Esophagus squamous epithelium (tissue), 5 donors: ENCODE measurements around the gene SMIM10. TPM values are rescaled to one million over a fixed set of nuclear protein-coding genes. Genes with fewer than 3 reads are reported as not detected.
"Not testable (repeated sequence)": the region's sequence is repeated elsewhere in the genome, so short reads cannot be mapped to it uniquely, and the experiment has no call there.

Experiments used
- DNase-seq: peaks from one replicate; lab custom pipeline; 2025; lab: John Stamatoyannopoulos, UW
- H3K27ac ChIP-seq, 4 donors: fragments of 200-600 bp; sonication (generic); one replicate each; pipeline ENCODE4 v1.5.1; 2016 to 2019; ENCODE audit warnings: mild to moderate bottlenecking in 1 of 4
- H3K27me3 ChIP-seq, 4 donors: fragments of 200-600 bp; sonication (generic); 1 replicate in 3 of 4; 2 replicates in 1 of 4; pipeline versions ENCODE4 v1.5.1 to v1.6.0; 2017 to 2021; ENCODE audit warnings: antibody characterized with exemption in 1 of 4
- H3K36me3 ChIP-seq, 3 donors: fragments of 200-600 bp; sonication (generic); one replicate each; pipeline ENCODE4 v1.5.1; 2016 to 2019
- H3K4me1 ChIP-seq, 3 donors: fragments of 200-600 bp; sonication (generic); one replicate each; pipeline ENCODE4 v1.5.1; 2017 to 2019
- H3K4me3 ChIP-seq, 4 donors: fragments of 200-600 bp; sonication (generic); 1 replicate in 3 of 4; 2 replicates in 1 of 4; pipeline ENCODE4 v1.5.1; 2016 to 2019; ENCODE audit warnings: mild to moderate bottlenecking in 2 of 4, moderate library complexity in 1 of 4
- H3K9me3 ChIP-seq, 3 donors: fragments of 200-600 bp; sonication (generic); one replicate each; pipeline ENCODE4 v1.5.1; 2016 to 2019
- POLR2A ChIP-seq, 4 donors: fragments of 450-650 bp; IDR thresholded peaks; one replicate each; pipeline ENCODE4 v1.6.1; 2017; ENCODE audit warnings: antibody characterized with exemption in 4 of 4, mild to moderate bottlenecking in 4 of 4, moderate library complexity in 3 of 4
- WGBS, 2 donors: methylation state at CpG; one replicate each; pipeline ENCODE4 v1.1.5; 2018; 5-methylcytosine and 5-hydroxymethylcytosine counted together
- intact Hi-C: fragments of 100-400 bp; cut with DNase I; formaldehyde crosslinking; loops from one replicate; pipeline ENCODE4 v1.15.0; 2022
- total RNA-seq, 4 donors: library from RNA; depleted of rRNA; stranded (reverse); fragments of >200 nt; gene quantifications; one replicate each; pipeline ENCODE4 v1.1.0, GENCODE V29; 2016
- TF ChIP-seq, protein P1 (sequence below), 6 experiments: fragments of 450-650 bp in 4 of 6; fragments of 200-600 bp in 2 of 6; sonication (generic) in 2 of 6; IDR thresholded peaks; one replicate each; pipeline ENCODE4 v1.5.1; 2016 to 2019; ENCODE audit warnings: antibody characterized with exemption in 6 of 6, mild to moderate bottlenecking in 4 of 6, moderate library complexity in 4 of 6
- donor health status: DM: yes; HTN: yes; CAD: no.

Gene SMIM10
- total RNA-seq = 1 to 10 TPM in 2 of 4 donors, not detected in 2; 1.1 to 2.1 TPM

DNA sequence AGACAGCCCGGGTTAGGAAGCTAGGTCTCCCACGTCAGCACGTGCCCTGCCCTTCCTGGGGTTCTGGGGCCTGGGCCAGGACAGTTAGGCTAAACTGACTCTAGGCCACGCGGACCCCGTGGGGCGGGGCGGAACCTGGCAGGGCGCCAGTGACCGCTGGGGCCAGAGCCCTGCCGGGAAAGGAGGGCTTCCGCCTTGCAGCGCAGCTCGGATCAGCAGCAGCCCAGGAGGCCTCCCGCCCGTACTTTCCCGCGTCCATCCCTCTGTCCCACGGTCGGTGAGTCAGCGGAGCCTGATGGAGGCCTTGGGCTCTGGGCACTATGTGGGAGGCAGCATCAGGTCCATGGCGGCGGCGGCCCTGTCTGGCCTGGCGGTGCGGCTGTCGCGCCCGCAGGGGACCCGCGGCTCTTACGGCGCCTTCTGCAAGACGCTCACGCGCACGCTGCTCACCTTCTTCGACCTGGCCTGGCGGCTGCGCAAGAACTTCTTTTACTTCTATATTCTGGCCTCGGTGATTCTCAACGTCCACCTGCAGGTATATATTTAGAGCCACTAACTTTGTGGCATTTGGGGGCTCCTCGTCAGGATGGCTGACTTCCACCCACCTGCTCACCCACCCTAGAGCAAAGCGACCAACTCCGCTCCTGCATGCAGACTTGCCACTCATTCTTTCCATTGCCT lies at the start of gene SMIM10:
Gene SMIM10, plus strand, starts transcription at position 191 of the 681 bp plus-strand sequence. Its CDS starts 105 bp downstream, at position 296.
- intact Hi-C loops = no loop called here

DNA sequence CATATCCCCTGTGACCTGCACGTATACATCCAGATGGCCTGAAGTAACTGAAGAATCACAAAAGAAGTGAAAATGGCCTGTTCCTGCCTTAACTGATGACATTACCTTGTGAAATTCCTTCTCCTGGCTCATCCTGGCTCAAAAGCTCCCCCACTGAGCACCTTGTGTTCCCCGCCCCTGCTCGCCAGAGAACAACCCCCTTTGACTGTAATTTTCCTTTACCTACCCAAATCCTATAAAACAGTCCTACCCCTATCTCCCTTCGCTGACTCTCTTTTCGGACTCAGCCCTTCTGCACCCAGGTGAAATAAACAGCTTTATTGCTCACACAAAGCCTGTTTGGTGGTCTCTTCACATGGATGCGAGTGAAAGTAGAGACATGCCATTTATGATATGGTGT lies 44.4 kb upstream of the SMIM10 start:
- H3K4me1 ChIP-seq, H3K27me3 ChIP-seq, H3K4me3 ChIP-seq, H3K9me3 ChIP-seq, intact Hi-C loops, H3K27ac ChIP-seq, DNase-seq, H3K36me3 ChIP-seq: not testable (repeated sequence)
- 90 to 92% methylated on average over 5 to 6 of the region's 6 CpGs for WGBS, 2 donors

More for the DNA sequence above, at the start of gene SMIM10:
- Histone ChIP-seq H3K4me3 (peak within 1 kb of the TSS; percentile 19 to 65 (median 42)), H3K27ac (peak within 1 kb of the TSS in 3 of 4 donors; percentile 9 to 52 (median 28)), H3K36me3 (no peaks in the 10 kb centered on the region), H3K4me1 (peaks cover 0 to 11% (median 0%) of the 10 kb centered on the region in 3 donors), H3K9me3 (no peaks in the 10 kb centered on the region), H3K27me3 (no peaks in the 10 kb centered on the region)
- 5 to 33% methylated on average over 18 to 32 of the region's 45 CpGs for WGBS, 2 donors
- no peak for DNase-seq
- TF ChIP-seq, protein P1, sequence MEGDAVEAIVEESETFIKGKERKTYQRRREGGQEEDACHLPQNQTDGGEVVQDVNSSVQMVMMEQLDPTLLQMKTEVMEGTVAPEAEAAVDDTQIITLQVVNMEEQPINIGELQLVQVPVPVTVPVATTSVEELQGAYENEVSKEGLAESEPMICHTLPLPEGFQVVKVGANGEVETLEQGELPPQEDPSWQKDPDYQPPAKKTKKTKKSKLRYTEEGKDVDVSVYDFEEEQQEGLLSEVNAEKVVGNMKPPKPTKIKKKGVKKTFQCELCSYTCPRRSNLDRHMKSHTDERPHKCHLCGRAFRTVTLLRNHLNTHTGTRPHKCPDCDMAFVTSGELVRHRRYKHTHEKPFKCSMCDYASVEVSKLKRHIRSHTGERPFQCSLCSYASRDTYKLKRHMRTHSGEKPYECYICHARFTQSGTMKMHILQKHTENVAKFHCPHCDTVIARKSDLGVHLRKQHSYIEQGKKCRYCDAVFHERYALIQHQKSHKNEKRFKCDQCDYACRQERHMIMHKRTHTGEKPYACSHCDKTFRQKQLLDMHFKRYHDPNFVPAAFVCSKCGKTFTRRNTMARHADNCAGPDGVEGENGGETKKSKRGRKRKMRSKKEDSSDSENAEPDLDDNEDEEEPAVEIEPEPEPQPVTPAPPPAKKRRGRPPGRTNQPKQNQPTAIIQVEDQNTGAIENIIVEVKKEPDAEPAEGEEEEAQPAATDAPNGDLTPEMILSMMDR (IDR thresholded peaks at IDR 0.05) = no peak
- no peak for TF ChIP-seq POLR2A (IDR thresholded peaks at IDR 0.05)

DNA sequence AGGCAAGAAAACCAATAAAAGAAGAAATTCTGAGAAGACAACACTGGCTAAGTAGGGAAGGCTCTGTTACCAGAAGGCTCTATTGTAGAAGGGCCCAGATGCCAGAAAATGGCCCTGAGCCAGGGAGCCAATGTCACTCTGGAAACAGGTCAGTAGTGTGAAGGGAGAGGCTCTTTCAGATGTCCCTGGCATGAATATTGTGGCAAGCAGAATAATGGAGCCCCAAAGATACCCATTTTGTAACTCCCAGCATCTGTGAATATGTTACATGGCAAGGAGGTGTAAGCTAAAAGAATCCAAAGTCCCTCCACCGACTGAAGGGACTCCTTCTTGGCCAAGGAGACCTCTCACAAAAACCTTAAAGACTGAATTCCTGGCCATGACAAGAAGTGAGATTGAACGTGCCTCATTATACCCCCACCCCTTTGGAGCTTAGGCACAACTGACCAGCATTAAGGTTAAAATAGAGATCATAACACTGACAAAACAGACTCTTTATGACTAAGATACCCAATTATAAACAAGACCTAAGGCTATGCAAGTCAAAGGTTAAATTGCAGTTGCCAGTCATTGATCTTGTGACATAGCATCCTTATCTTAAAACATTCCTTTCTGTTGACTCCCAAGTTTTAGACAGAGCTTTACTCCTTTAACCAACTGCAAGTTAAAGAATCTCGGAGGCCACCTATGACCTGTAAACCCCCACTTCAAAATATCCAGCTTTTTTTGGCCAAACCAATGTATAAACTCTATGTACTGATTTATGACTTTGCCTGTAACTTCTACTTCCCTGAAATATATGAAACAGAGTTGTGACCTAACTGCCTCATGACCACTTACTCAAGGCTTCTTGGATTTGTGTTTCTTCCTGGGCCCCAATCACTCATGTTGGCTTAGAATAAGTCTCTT lies 42.2 kb upstream of the SMIM10 start:
- TF ChIP-seq POLR2A (IDR thresholded peaks at IDR 0.05) = no peak
- TF ChIP-seq, protein P1 (IDR thresholded peaks at IDR 0.05) = no peak
- Histone ChIP-seq H3K36me3 (no peaks in the 10 kb centered on the region), H3K27ac (no peak overlapping the region), H3K4me1 (no peaks in the 10 kb centered on the region), H3K4me3 (no peak overlapping the region), H3K9me3 (no peaks in the 10 kb centered on the region), H3K27me3 (no peaks in the 10 kb centered on the region)
- WGBS, 2 donors = 50 to 52% methylated on average over 3 of the region's 3 CpGs
- DNase-seq = no peak
- intact Hi-C loops = no loop called here

DNA sequence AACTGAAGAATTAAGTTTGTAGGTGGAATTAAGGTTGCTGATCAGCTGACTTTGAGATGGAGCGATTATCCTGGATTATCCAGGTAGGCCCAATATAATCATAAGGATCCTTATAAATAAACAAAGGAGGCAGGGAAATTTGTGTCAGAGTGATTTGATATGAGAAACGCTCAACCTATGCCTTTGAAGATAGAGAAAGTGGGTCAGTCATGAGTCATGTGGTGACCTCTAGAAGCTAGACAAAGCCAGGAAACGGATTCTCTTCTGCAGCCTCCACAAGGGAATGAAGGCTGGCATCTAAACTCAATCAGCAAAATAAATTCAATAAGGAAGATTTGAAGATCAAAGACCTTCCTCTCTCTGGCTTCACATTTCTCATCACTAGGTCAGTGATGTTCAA lies 41.5 kb upstream of the SMIM10 start:
- TF ChIP-seq POLR2A (IDR thresholded peaks at IDR 0.05) = no peak
- TF ChIP-seq, protein P1 (IDR thresholded peaks at IDR 0.05) = no peak
- intact Hi-C loops = no loop called here
- Histone ChIP-seq H3K4me1 (no peaks in the 10 kb centered on the region), H3K27ac (no peak overlapping the region), H3K27me3 (no peaks in the 10 kb centered on the region), H3K36me3 (no peaks in the 10 kb centered on the region), H3K4me3 (no peak overlapping the region), H3K9me3 (no peaks in the 10 kb centered on the region)
- DNase-seq = no peak
- 62 to 83% methylated on average over 1 to 3 of the region's 3 CpGs for WGBS, 2 donors

DNA sequence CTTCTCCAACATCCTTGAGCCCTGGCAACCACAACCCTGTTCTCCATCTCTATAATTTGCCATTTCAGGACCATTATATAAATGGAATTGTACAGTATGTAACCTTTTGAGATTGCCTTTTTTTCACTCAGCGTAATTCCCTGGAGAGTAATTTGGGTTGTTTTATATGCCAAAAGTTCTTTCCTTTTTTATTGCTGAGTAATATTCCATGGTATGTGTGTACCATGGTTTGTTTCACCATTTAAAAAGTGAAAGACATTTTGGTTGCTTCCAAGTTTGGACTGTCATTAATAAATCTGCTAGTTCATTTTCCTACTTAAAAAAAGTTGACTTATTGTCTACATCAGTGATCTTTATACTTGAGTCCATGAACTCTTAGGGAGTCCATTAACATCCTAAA lies 33.0 kb upstream of the SMIM10 start:
- H3K36me3 ChIP-seq = no peaks in the 10 kb centered on the region
- intact Hi-C loops = no loop called here

DNA sequence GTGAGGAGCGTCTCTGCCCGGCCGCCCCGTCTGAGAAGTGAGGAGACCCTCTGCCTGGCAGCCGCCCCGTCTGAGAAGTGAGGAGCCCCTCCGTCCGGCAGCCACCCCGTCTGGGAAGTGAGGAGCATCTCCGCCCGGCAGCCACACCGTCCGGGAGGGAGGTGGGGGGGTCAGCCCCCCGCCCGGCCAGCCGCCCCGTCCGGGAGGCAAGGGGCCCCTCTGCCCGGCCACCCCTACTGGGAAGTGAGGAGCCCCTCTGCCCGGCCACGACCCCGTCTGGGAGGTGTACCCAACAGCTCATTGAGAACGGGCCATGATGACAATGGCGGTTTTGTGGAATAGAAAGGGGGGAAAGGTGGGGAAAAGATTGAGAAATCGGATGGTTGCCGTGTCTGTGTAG lies 30.4 kb upstream of the SMIM10 start:
- H3K27me3 ChIP-seq, intact Hi-C loops, H3K36me3 ChIP-seq, DNase-seq, H3K4me1 ChIP-seq, H3K27ac ChIP-seq, H3K9me3 ChIP-seq, H3K4me3 ChIP-seq: not testable (repeated sequence)
- WGBS, 2 donors = 80% methylated on average over 2 of the region's 26 CpGs; no CpG with 5 or more reads in 1 of the 2 donors

More for the DNA sequence above, 33.0 kb upstream of the SMIM10 start:
- no peaks in the 10 kb centered on the region for H3K9me3 ChIP-seq
- H3K27ac ChIP-seq = no peak overlapping the region
- 85 to 87% methylated on average over 1 of the region's 1 CpG for WGBS, 2 donors
- H3K4me3 ChIP-seq = no peak overlapping the region
- DNase-seq = no peak
- TF ChIP-seq, protein P1 (IDR thresholded peaks at IDR 0.05) = no peak
- no peak for TF ChIP-seq POLR2A (IDR thresholded peaks at IDR 0.05)
- no peaks in the 10 kb centered on the region for H3K27me3 ChIP-seq
- H3K4me1 ChIP-seq = no peaks in the 10 kb centered on the region
